ENCODE data around the gene GPR108. TPM values are rescaled to one million over a fixed set of nuclear protein-coding genes. Genes with fewer than 3 reads are reported as not detected.

Gene GPR108
- total and polyA plus RNA-seq, 2 experiments from 2014 or later = 66.6 to 120 TPM

GRCh38 chr19:6693056-6693471, 44.3 kb downstream of the GPR108 start:
- WGBS (ENCODE audit: low lambda C conversion rate, missing lambda C conversion rate) = 91% methylated on average over 13 of the region's 13 CpGs
- Histone ChIP-seq H2AFZ (no peak overlapping the region), H3K27ac (no peak overlapping the region), H3K4me3 (no peak overlapping the region), H3K9me2 (replicated peaks; ENCODE audit: insufficient read depth) (no peaks in the 10 kb centered on the region), H3K36me3 (replicated peaks; ENCODE audit: insufficient read depth, low read depth) (no peaks in the 10 kb centered on the region), H3K4me2 (no peak overlapping the region), H3K79me2 (no peaks in the 10 kb centered on the region), H3K27me3 (no peaks in the 10 kb centered on the region), H3K9me3 (ENCODE audit: low read depth) (no peaks in the 10 kb centered on the region), H3K4me1 (ENCODE audit: insufficient read depth) (no peaks in the 10 kb centered on the region), H4K20me1 (ENCODE audit: insufficient read depth, poor library complexity, severe bottlenecking) (no peaks in the 10 kb centered on the region)
- TF ChIP-seq EZH2phosphoT487 (IDR thresholded peaks at IDR 0.05; ENCODE audit: low read depth, severe bottlenecking, unreplicated experiment) (no peak), CTCF (IDR thresholded peaks at IDR 0.05; ENCODE audit: poor library complexity) (no peak), EZH2 (IDR thresholded peaks at IDR 0.05; ENCODE audit: borderline replicate concordance) (no peak)
- no peak for DNase-seq (ENCODE audit: low spot score)

GRCh38 chr19:6692027-6692426, 45.4 kb downstream of the GPR108 start:
- H3K79me2 ChIP-seq = no peaks in the 10 kb centered on the region
- DNase-seq (ENCODE audit: low spot score) = no peak

GRCh38 chr19:6691342-6691741, 46.0 kb downstream of the GPR108 start:
- TF ChIP-seq EZH2phosphoT487 (IDR thresholded peaks at IDR 0.05; ENCODE audit: low read depth, severe bottlenecking, unreplicated experiment) (no peak), EZH2 (IDR thresholded peaks at IDR 0.05; ENCODE audit: borderline replicate concordance) (no peak), CTCF (IDR thresholded peaks at IDR 0.05; ENCODE audit: poor library complexity) (no peak)
- H3K79me2 ChIP-seq = no peaks in the 10 kb centered on the region
- no peaks in the 10 kb centered on the region for H3K36me3 ChIP-seq (replicated peaks; ENCODE audit: insufficient read depth, low read depth)
- 91% methylated on average over 8 of the region's 8 CpGs for WGBS (ENCODE audit: low lambda C conversion rate, missing lambda C conversion rate)
- no peak overlapping the region for H3K4me2 ChIP-seq
- no peak overlapping the region for H2AFZ ChIP-seq
- H3K4me1 ChIP-seq (ENCODE audit: insufficient read depth) = no peaks in the 10 kb centered on the region
- H4K20me1 ChIP-seq (ENCODE audit: insufficient read depth, poor library complexity, severe bottlenecking) = no peaks in the 10 kb centered on the region
- no peak overlapping the region for H3K27ac ChIP-seq
- H3K4me3 ChIP-seq = no peak overlapping the region
- H3K9me2 ChIP-seq (replicated peaks; ENCODE audit: insufficient read depth) = no peaks in the 10 kb centered on the region
- no peak for DNase-seq (ENCODE audit: low spot score)
- H3K9me3 ChIP-seq (ENCODE audit: low read depth) = no peaks in the 10 kb centered on the region
- no peaks in the 10 kb centered on the region for H3K27me3 ChIP-seq

More at GRCh38 chr19:6692027-6692426, 45.4 kb downstream of the GPR108 start:
- WGBS (ENCODE audit: low lambda C conversion rate, missing lambda C conversion rate) = 90% methylated on average over 10 of the region's 10 CpGs
- no peaks in the 10 kb centered on the region for H3K27me3 ChIP-seq
- H4K20me1 ChIP-seq (ENCODE audit: insufficient read depth, poor library complexity, severe bottlenecking) = no peaks in the 10 kb centered on the region
- no peaks in the 10 kb centered on the region for H3K36me3 ChIP-seq (replicated peaks; ENCODE audit: insufficient read depth, low read depth)
- no peak overlapping the region for H2AFZ ChIP-seq
- no peaks in the 10 kb centered on the region for H3K9me2 ChIP-seq (replicated peaks; ENCODE audit: insufficient read depth)
- H3K4me3 ChIP-seq = no peak overlapping the region
- H3K27ac ChIP-seq = no peak overlapping the region
- TF ChIP-seq CTCF (IDR thresholded peaks at IDR 0.05; ENCODE audit: poor library complexity) (no peak), EZH2 (IDR thresholded peaks at IDR 0.05; ENCODE audit: borderline replicate concordance) (no peak), EZH2phosphoT487 (IDR thresholded peaks at IDR 0.05; ENCODE audit: low read depth, severe bottlenecking, unreplicated experiment) (no peak)
- H3K9me3 ChIP-seq (ENCODE audit: low read depth) = no peaks in the 10 kb centered on the region
- no peak overlapping the region for H3K4me2 ChIP-seq
- no peaks in the 10 kb centered on the region for H3K4me1 ChIP-seq (ENCODE audit: insufficient read depth)

Measured in hepatocyte (in vitro differentiated cells).